ENCODE data around the gene TRAF2. TPM values are rescaled to one million over a fixed set of nuclear protein-coding genes. Genes with fewer than 3 reads are reported as not detected.

The TRAF2 gene
- total RNA-seq, 2 donors from 2014 or later = 45.9 to 55.1 TPM

DNA sequence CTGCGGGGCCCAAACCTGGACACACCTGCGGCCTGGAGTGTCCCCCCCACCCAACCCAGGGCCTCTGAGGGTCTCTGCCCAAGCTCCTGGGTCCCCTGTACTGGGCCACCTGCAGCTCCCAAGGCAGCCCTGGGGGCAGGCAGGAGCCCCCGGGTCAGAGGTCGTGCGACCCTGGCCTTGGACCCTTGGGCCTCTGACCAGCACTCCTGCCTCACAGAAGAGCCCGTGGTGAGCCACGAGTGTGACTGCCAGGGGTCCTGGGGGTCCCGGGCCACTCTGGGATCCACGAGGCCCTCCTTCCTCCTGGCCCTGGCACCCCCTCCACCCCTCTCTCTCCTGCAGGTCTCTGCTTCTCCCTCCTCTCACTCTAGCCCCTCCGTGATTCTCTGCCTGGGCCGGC, 86.0 kb downstream of the TRAF2 start:
- Histone ChIP-seq H3K9ac (ENCODE audit: extremely low read depth, low read length, poor library complexity, severe bottlenecking) (no peak overlapping the region), H3K9me3 (ENCODE audit: control insufficient read depth, low read length) (no peaks in the 10 kb centered on the region), H3K4me1 (ENCODE audit: control insufficient read depth, insufficient read depth, low read length) (no peaks in the 10 kb centered on the region), H3K4me3 (ENCODE audit: low read length) (no peak overlapping the region), H3K27me3 (ENCODE audit: control insufficient read depth, insufficient read depth, low read length, poor library complexity, severe bottlenecking) (peaks cover 3% of the 10 kb centered on the region), H3K36me3 (ENCODE audit: control insufficient read depth, insufficient read depth, low read length) (no peaks in the 10 kb centered on the region), H3K27ac (ENCODE audit: low read depth, low read length) (no peak overlapping the region)
- Mint-ChIP-seq H3K27ac (no peak overlapping the region), H3K4me1 (peaks cover under 1% of the 10 kb centered on the region), H3K4me3 (no peak overlapping the region), H3K36me3 (ENCODE audit: low read depth) (no peaks in the 10 kb centered on the region), H3K27me3 (ENCODE audit: insufficient read depth) (peaks cover under 1% of the 10 kb centered on the region), H3K9me3 (no peaks in the 10 kb centered on the region)
- WGBS, 2 experiments (ENCODE audit: insufficient coverage in 1 of 2, insufficient read length in 1 of 2) = 88 to 91% methylated on average over 8 to 11 of the region's 11 CpGs
- TF ChIP-seq, protein P1, sequence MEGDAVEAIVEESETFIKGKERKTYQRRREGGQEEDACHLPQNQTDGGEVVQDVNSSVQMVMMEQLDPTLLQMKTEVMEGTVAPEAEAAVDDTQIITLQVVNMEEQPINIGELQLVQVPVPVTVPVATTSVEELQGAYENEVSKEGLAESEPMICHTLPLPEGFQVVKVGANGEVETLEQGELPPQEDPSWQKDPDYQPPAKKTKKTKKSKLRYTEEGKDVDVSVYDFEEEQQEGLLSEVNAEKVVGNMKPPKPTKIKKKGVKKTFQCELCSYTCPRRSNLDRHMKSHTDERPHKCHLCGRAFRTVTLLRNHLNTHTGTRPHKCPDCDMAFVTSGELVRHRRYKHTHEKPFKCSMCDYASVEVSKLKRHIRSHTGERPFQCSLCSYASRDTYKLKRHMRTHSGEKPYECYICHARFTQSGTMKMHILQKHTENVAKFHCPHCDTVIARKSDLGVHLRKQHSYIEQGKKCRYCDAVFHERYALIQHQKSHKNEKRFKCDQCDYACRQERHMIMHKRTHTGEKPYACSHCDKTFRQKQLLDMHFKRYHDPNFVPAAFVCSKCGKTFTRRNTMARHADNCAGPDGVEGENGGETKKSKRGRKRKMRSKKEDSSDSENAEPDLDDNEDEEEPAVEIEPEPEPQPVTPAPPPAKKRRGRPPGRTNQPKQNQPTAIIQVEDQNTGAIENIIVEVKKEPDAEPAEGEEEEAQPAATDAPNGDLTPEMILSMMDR (conservative IDR thresholded peaks at IDR 0.05) = no peak
- DNase-seq = no peak

DNA sequence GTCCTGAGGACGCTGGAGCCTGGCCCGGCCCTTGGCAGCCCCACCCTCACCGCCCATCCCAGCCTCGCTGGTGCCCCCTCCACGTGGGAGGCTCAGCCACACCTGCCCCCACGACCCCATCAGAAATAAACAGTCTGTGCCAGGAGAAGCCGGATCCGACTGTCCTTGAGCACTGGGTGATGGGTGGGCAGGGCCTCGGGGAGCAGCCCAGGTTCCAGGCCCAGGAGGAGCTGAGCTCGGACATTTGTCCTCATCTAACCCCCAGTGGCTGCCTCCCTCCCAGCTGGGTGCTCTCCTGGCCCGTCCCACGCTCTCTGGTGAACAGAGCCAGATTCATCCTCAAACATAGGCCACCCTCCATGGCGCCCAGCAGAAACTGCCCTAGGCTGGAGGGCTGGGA, 86.4 kb downstream of the TRAF2 start:
- 71 to 78% methylated on average over 4 to 13 of the region's 13 CpGs for WGBS, 2 experiments (ENCODE audit: insufficient coverage in 1 of 2, insufficient read length in 1 of 2)

DNA sequence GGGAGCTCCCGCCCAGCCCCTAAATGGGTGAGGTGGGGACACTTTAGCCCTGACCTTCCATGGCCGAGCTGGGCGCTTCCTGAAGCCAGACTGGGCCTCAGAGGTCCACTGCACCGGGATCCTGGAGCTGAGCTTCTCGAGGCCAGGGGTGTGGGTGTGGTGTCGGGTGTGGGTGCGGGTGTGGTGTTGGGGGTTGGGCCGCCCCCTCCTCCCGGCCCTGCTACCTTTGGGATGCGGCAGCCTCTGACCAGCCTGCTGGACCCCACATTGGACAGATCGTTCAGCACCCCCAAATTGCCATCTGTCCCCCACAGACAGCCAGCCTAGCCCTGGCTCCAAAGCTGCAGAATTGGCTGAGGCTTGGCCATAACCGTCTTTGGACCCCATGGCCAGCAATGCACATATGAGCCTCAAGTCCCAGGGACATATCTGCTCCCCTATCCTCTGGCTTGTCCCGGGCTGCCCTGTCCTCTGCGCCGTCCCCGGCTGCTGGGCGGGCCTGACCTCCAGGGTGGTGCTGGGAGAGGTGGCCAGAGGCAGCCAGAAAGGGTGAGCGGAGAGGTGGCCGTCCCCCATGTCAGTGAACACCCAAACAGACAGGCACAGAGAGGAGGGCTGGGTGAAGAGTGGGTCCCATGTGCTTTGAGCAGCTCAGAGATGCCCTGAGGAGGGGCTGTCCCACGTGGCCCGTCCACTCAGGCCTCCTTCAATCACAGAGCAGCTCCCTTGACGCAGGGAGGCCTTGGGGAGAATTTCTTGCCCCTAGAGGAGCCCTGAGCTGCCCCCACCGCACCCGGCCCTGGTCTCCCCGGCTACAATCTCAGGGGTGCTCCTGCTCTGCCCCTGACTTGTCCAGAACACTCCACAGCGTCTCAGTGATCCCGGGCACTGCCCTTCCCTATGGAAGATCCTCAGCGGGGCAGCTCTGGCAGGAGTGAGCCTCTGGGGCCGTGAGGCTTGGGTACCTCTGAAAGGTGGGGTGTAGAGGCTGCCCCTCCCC, 87.6 kb downstream of the TRAF2 start:
- H3K9ac ChIP-seq (ENCODE audit: extremely low read depth, low read length, poor library complexity, severe bottlenecking) = no peak overlapping the region
- H3K36me3 Mint-ChIP-seq (ENCODE audit: low read depth) = no peaks in the 10 kb centered on the region
- peaks cover 2% of the 10 kb centered on the region for H3K4me1 Mint-ChIP-seq
- no peak for DNase-seq
- WGBS, 2 experiments (ENCODE audit: insufficient coverage in 1 of 2, insufficient read length in 1 of 2) = 89 to 90% methylated on average over 14 to 29 of the region's 29 CpGs
- peaks cover 2% of the 10 kb centered on the region for H3K27me3 Mint-ChIP-seq (ENCODE audit: insufficient read depth)
- H3K9me3 Mint-ChIP-seq = no peaks in the 10 kb centered on the region
- H3K4me1 ChIP-seq (ENCODE audit: control insufficient read depth, insufficient read depth, low read length) = no peaks in the 10 kb centered on the region
- no peaks in the 10 kb centered on the region for H3K9me3 ChIP-seq (ENCODE audit: control insufficient read depth, low read length)
- H3K36me3 ChIP-seq (ENCODE audit: control insufficient read depth, insufficient read depth, low read length) = no peaks in the 10 kb centered on the region
- H3K4me3 ChIP-seq (ENCODE audit: low read length) = no peak overlapping the region
- H3K27ac ChIP-seq (ENCODE audit: low read depth, low read length) = no peak overlapping the region
- no peak overlapping the region for H3K4me3 Mint-ChIP-seq
- TF ChIP-seq, protein P1 (conservative IDR thresholded peaks at IDR 0.05) = no peak
- H3K27ac Mint-ChIP-seq = no peak overlapping the region
- H3K27me3 ChIP-seq (ENCODE audit: control insufficient read depth, insufficient read depth, low read length, poor library complexity, severe bottlenecking) = peaks cover 6% of the 10 kb centered on the region

More for the DNA sequence above, 86.4 kb downstream of the TRAF2 start:
- TF ChIP-seq, protein P1 (conservative IDR thresholded peaks at IDR 0.05) = no peak
- Mint-ChIP-seq H3K4me3 (no peak overlapping the region), H3K36me3 (ENCODE audit: low read depth) (no peaks in the 10 kb centered on the region), H3K9me3 (no peaks in the 10 kb centered on the region), H3K27ac (no peak overlapping the region), H3K4me1 (peaks cover 2% of the 10 kb centered on the region), H3K27me3 (ENCODE audit: insufficient read depth) (peaks cover 2% of the 10 kb centered on the region)
- no peak overlapping the region for H3K4me3 ChIP-seq (ENCODE audit: low read length)
- H3K9me3 ChIP-seq (ENCODE audit: control insufficient read depth, low read length) = no peaks in the 10 kb centered on the region
- H3K27ac ChIP-seq (ENCODE audit: low read depth, low read length) = no peak overlapping the region
- no peak overlapping the region for H3K9ac ChIP-seq (ENCODE audit: extremely low read depth, low read length, poor library complexity, severe bottlenecking)
- DNase-seq = no peak
- H3K27me3 ChIP-seq (ENCODE audit: control insufficient read depth, insufficient read depth, low read length, poor library complexity, severe bottlenecking) = peaks cover 6% of the 10 kb centered on the region
- H3K4me1 ChIP-seq (ENCODE audit: control insufficient read depth, insufficient read depth, low read length) = no peaks in the 10 kb centered on the region
- no peaks in the 10 kb centered on the region for H3K36me3 ChIP-seq (ENCODE audit: control insufficient read depth, insufficient read depth, low read length)

Measured in endodermal cell (in vitro differentiated cells).